IPS-20b (cell line): ENCODE measurements around the gene ANKRD2.

Experiments
- H3K27ac ChIP-seq: one replicate; pipeline ENCODE4 v1.5.1; 2013; ENCODE audit warnings: low read length
- H3K27me3 ChIP-seq: 2 replicates; pipeline ENCODE4 v1.6.1; 2013; ENCODE audit warnings: mild to moderate bottlenecking, low read length, inconsistent platforms; ENCODE audit not compliant: insufficient read depth
- H3K36me3 ChIP-seq: 2 replicates; pipeline ENCODE4 v1.6.1; 2013; ENCODE audit warnings: low read depth, mild to moderate bottlenecking, inconsistent platforms, low read length, moderate library complexity; ENCODE audit not compliant: insufficient read depth
- H3K4me1 ChIP-seq: 2 replicates; pipeline ENCODE4 v1.6.1; 2013; ENCODE audit warnings: mild to moderate bottlenecking, control low read depth, inconsistent platforms, low read length, moderate library complexity; ENCODE audit not compliant: insufficient read depth
- H3K4me3 ChIP-seq: 2 replicates; pipeline ENCODE4 v1.5.1; 2013; ENCODE audit warnings: mild to moderate bottlenecking, low read length, inconsistent platforms
- H3K9ac ChIP-seq: 2 replicates; pipeline ENCODE4 v1.6.1; 2013; ENCODE audit warnings: low read depth, mild to moderate bottlenecking, inconsistent platforms, low read length, moderate library complexity
- H3K9me3 ChIP-seq: 2 replicates; pipeline ENCODE4 v1.6.1; 2013; ENCODE audit warnings: mild to moderate bottlenecking, low read depth, low read length, inconsistent platforms; ENCODE audit not compliant: insufficient read depth

Gene ANKRD2

DNA sequence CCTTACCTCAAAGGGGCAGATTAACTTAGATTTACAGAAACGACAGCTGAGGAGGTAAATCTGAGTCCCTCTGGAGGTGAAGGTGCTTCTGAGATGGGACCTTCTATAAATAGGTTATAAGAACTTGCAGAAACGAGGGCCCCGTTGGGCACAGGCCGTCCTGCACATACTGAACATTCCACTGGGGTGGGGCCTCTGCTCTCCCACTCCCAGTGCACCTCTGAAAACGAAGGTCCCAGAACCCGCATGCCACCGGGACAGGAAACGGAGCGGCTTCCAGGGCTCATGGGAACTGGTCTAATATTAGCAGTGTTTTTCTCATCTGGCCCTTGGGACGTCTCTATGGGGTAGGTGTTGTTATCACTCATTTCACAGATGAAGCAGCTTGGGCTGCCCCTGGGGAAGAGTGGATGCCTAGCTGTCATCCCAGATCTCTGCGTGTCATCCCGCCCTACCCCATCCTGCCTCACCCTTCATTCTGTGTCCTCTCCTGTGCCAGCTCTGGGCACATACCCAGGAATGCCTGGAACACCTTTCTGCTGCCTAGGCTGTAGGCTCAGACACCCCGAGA lies 36.5 kb downstream of the ANKRD2 start:
- Histone ChIP-seq H3K27me3 (no peaks in the 10 kb centered on the region), H3K4me1 (no peaks in the 10 kb centered on the region; the same call in 1 of the 2 replicates), H3K36me3 (no peaks in the 10 kb centered on the region), H3K4me3 (no peak overlapping the region), H3K9me3 (no peaks in the 10 kb centered on the region), H3K27ac (no peak overlapping the region), H3K9ac (no peak overlapping the region)

DNA sequence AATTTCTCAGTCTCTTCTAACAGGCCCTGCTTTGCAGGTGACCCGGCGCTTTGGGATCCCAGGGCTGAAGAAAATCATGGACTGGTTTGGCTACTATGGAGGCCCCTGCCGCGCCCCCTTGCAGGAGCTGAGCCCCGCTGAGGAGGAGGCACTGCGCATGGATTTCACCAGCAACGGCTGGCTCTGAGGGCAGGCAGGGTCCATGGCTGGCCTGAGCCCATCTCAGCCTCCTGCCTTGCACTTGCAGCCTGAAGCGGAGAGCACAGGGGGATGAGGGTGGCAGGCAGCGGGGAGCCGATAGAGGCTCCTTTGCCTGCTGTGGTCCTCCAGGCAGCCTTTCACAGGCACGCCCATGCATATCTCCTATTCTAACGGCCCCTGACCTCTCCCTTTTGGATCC lies 38.9 kb downstream of the ANKRD2 start:
- Histone ChIP-seq H3K27ac (no peak overlapping the region), H3K4me1 (no peaks in the 10 kb centered on the region; the same call in 1 of the 2 replicates), H3K9ac (no peak overlapping the region)

GRCh38 chr10:97612386-97612785 lies 39.8 kb downstream of the ANKRD2 start:
- H3K27ac ChIP-seq, result no peak overlapping the region
- H3K4me3 ChIP-seq, result no peak overlapping the region
- no peaks in the 10 kb centered on the region; the same call in 1 of the 2 replicates for H3K4me1 ChIP-seq
- no peaks in the 10 kb centered on the region for H3K27me3 ChIP-seq
- H3K9ac ChIP-seq, result no peak overlapping the region
- no peaks in the 10 kb centered on the region for H3K9me3 ChIP-seq
- peaks cover 5% of the 10 kb centered on the region; the same call in 1 of the 2 replicates for H3K36me3 ChIP-seq

More for the DNA sequence above, 38.9 kb downstream of the ANKRD2 start:
- peaks cover 1% of the 10 kb centered on the region; the same call in 1 of the 2 replicates for H3K36me3 ChIP-seq
- no peaks in the 10 kb centered on the region for H3K9me3 ChIP-seq
- H3K4me3 ChIP-seq, result no peak overlapping the region
- no peaks in the 10 kb centered on the region for H3K27me3 ChIP-seq

DNA sequence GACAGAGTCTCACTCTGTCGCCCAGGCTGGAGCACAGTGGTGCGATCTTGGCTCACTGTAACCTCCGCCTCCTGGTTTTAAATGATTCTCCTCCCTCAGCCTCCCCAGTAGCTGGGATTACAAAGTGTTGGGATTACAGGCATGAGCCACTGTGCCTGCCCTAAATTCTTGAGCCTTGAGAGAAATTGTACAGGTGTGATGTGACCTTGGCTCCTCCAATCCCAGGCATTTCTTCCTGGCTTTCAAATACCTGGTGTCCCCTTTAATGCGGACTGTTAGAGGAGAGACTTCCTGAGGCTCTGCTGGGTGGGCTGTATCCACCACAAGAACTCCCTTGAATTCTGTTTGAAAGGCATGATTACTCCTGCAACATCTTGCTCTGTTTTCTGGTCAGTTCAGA lies 45.7 kb downstream of the ANKRD2 start:
- H3K9me3 ChIP-seq, result no peaks in the 10 kb centered on the region
- H3K4me3 ChIP-seq, result no peak overlapping the region
- no peak overlapping the region for H3K9ac ChIP-seq
- H3K4me1 ChIP-seq, result no peaks in the 10 kb centered on the region
- H3K27ac ChIP-seq, result no peak overlapping the region
- peaks cover 5% of the 10 kb centered on the region; the same call in 1 of the 2 replicates for H3K36me3 ChIP-seq
- H3K27me3 ChIP-seq, result no peaks in the 10 kb centered on the region

DNA sequence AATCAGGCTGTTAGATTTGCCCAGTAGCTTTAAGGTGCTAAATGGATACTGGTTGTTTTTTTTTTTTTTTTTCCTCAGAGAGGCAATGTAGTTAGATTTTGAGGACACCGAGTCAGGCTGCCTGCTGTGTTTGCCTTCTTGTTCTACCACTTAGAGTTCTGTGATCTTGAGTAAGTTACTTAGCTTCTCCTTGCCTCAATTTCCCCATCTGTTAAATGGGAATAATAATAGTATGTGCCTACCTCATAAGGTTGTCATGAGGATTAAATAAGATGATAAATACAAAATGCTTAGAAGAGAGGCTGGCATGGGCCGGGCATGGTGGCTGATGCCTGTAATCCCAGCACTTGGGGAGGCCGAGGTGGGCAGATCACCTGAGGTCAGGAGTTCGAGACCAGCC lies 46.2 kb downstream of the ANKRD2 start:
- H3K36me3 ChIP-seq, result peaks cover 5% of the 10 kb centered on the region; the same call in 1 of the 2 replicates
- H3K4me1 ChIP-seq, result no peaks in the 10 kb centered on the region
- H3K27ac ChIP-seq, result no peak overlapping the region
- H3K27me3 ChIP-seq, result no peaks in the 10 kb centered on the region
- H3K9me3 ChIP-seq, result no peaks in the 10 kb centered on the region
- H3K4me3 ChIP-seq, result no peak overlapping the region
- H3K9ac ChIP-seq, result no peak overlapping the region

DNA sequence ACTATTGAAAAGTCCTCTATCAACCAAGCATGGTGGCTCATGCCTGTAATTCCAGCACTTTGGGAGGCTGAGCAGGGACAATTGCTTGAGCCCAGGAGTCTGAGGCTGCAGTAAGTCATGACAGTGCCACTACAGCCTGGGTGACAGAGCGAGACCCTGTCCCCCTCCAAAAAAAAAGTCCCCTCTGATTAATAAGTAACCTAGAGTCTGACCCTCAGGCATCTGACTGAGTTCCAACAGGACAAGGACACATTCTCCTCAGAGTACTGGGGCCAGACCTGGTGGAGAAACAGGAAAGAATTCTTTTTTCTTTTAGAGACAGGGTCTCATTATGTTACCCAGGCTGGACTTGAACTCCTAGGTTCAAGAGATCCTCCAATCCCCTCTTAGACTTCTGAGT lies 50.7 kb downstream of the ANKRD2 start:
- H3K4me3 ChIP-seq, result no peak overlapping the region
- no peaks in the 10 kb centered on the region for H3K4me1 ChIP-seq
- no peaks in the 10 kb centered on the region for H3K9me3 ChIP-seq
- no peak overlapping the region for H3K27ac ChIP-seq
- H3K36me3 ChIP-seq, result no peaks in the 10 kb centered on the region
- no peak overlapping the region for H3K9ac ChIP-seq
- no peaks in the 10 kb centered on the region for H3K27me3 ChIP-seq

GRCh38 chr10:97627731-97628130 lies 55.2 kb downstream of the ANKRD2 start:
- no peaks in the 10 kb centered on the region for H3K4me1 ChIP-seq
- H3K36me3 ChIP-seq, result no peaks in the 10 kb centered on the region
- H3K27ac ChIP-seq, result no peak overlapping the region
- no peak overlapping the region for H3K9ac ChIP-seq
- H3K9me3 ChIP-seq, result no peaks in the 10 kb centered on the region
- H3K4me3 ChIP-seq, result no peak overlapping the region
- no peaks in the 10 kb centered on the region for H3K27me3 ChIP-seq

DNA sequence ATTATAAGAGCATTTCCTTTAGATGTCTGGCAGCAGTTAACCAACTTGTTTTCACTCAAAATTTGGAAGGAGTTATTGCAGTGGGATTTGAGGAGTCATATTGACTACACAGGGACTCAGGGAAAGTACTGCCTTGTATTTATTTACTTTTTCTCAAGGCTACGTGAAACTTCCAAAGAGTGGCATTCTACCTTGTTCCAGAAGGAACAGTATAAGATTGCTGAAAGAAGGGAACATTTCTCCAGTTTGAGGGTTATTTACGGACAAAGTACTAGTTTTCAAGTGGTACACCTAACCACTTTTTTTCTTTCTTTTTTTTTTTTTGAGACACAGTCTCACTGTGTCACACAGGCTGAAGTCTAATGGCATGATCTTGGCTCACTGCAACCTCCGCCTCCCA lies 55.6 kb downstream of the ANKRD2 start:
- Histone ChIP-seq H3K27me3 (no peaks in the 10 kb centered on the region), H3K9ac (no peak overlapping the region), H3K36me3 (no peaks in the 10 kb centered on the region), H3K4me3 (no peak overlapping the region), H3K27ac (no peak overlapping the region), H3K9me3 (no peaks in the 10 kb centered on the region), H3K4me1 (no peaks in the 10 kb centered on the region)

DNA sequence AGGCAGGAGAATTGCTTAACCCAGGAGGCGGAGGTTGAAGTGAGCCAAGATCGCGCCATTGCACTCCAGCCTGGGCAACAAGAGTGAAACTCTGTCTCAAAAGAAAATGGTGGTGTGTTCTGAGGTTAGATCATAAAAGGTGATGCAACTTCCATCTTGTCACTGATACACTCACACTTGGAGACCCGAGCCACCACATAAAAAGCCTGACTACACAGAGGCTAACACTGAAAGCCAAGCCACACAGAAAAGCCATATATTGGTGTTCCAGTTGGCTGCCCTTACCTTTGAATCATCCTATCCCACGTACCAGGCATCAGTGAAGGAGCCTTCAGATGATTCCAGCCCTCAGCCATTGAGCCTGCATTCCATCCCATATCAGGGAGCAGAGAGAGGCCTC lies 56.7 kb downstream of the ANKRD2 start:
- Histone ChIP-seq H3K9ac (no peak overlapping the region), H3K9me3 (no peaks in the 10 kb centered on the region), H3K4me1 (0 out of 2 replicates have a peak, but pooled peaks cover 3% of the 10 kb centered on the region), H3K27me3 (no peaks in the 10 kb centered on the region), H3K36me3 (no peaks in the 10 kb centered on the region), H3K4me3 (no peak overlapping the region), H3K27ac (no peak overlapping the region)

- no peak overlapping the region for H3K4me3 ChIP-seq
- H3K4me1 ChIP-seq, result 0 out of 2 replicates have a peak, but pooled peaks cover 3% of the 10 kb centered on the region
- no peaks in the 10 kb centered on the region for H3K36me3 ChIP-seq
- no peaks in the 10 kb centered on the region for H3K9me3 ChIP-seq
- no peak overlapping the region for H3K27ac ChIP-seq
- no peak overlapping the region for H3K9ac ChIP-seq
- no peaks in the 10 kb centered on the region for H3K27me3 ChIP-seq
These were observed 58.5 kb downstream of the ANKRD2 start for GRCh38 chr10:97631098-97631497.

- H3K36me3 ChIP-seq, result no peaks in the 10 kb centered on the region
- H3K27me3 ChIP-seq, result no peaks in the 10 kb centered on the region
- peak within 1 kb of the TSS; percentile 92; the same call in 1 of the 2 replicates for H3K9ac ChIP-seq
- 0 out of 2 replicates have a peak, but pooled peaks cover 3% of the 10 kb centered on the region for H3K4me1 ChIP-seq
- H3K4me3 ChIP-seq, result peak within 1 kb of the TSS; percentile 96
- H3K9me3 ChIP-seq, result no peaks in the 10 kb centered on the region
- H3K27ac ChIP-seq, result peak within 1 kb of the TSS; percentile 45
These were observed 60.6 kb downstream of the ANKRD2 start, which contains the start of gene MORN4 for GRCh38 chr10:97632949-97633884. TSS of gene MORN4 (minus strand) at chr10:97633500. CDS start at chr10:97619653, 13,847 bp downstream.
